GM21423 (cell line): ENCODE measurements around the gene NAA38.
"Not testable (repeated sequence)": the region's sequence is repeated elsewhere in the genome, so short reads cannot be mapped to it uniquely, and the experiment has no call there.

Experiments used
- ATAC-seq: cut with Tn5 transposase; IDR thresholded peaks from one replicate; pipeline ENCODE4 v1.9.1; 2021; ENCODE audit warnings: mild to moderate bottlenecking, moderate library complexity; ENCODE audit not compliant: unreplicated experiment

The NAA38 gene

GRCh38 chr17:7882068-7882467 is 24.7 kb upstream of the NAA38 start:
- no peak for ATAC-seq

GRCh38 chr17:7881276-7882054 is 24.1 kb upstream of the NAA38 start:
- ATAC-seq = no peak

- ATAC-seq = no peak
Observed at GRCh38 chr17:7880076-7880868, 22.9 kb upstream of the NAA38 start.

GRCh38 chr17:7878234-7878633 is 20.9 kb upstream of the NAA38 start:
- ATAC-seq = no peak

- ATAC-seq = no peak
Observed at GRCh38 chr17:7875804-7876370, 18.5 kb upstream of the NAA38 start.

GRCh38 chr17:7873051-7873450 is 15.7 kb upstream of the NAA38 start:
- ATAC-seq = no peak

GRCh38 chr17:7867881-7868329 is 10.5 kb upstream of the NAA38 start:
- no peak for ATAC-seq

- no peak for ATAC-seq
Observed at GRCh38 chr17:7864995-7865650, 7.8 kb upstream of the NAA38 start.

GRCh38 chr17:7864384-7864783 is 7.0 kb upstream of the NAA38 start:
- ATAC-seq = not testable (repeated sequence)

- no peak for ATAC-seq
Observed at GRCh38 chr17:7862692-7863437, 5.5 kb upstream of the NAA38 start.

- no peak for ATAC-seq
Observed at GRCh38 chr17:7859028-7859427, 1.7 kb upstream of the NAA38 start.

- no peak for ATAC-seq
Observed at GRCh38 chr17:7858522-7858810, 1.1 kb upstream of the NAA38 start.

- peak; percentile 43 for ATAC-seq
Observed at GRCh38 chr17:7857713-7858521, 558 bp upstream of the NAA38 start, which contains the start of gene CYB5D1. TSS of gene CYB5D1 (plus strand) at chr17:7858003. CDS start at chr17:7858135, 132 bp downstream.

GRCh38 chr17:7856011-7856810 is 1.1 kb downstream of the NAA38 start:
- ATAC-seq = no peak

- ATAC-seq = no peak
Observed at GRCh38 chr17:7855660-7856010, 1.7 kb downstream of the NAA38 start.

GRCh38 chr17:7854851-7855659 is 2.3 kb downstream of the NAA38 start, which contains the start of gene TMEM88:
TSS of gene TMEM88 (plus strand) at chr17:7855066. CDS start at chr17:7855075, 9 bp downstream.
- ATAC-seq = no peak

- ATAC-seq = no peak
Observed at GRCh38 chr17:7854078-7854777, 3.1 kb downstream of the NAA38 start.

- no peak for ATAC-seq
Observed at GRCh38 chr17:7853691-7854038, 3.7 kb downstream of the NAA38 start.
